Suprapubic skin (tissue), 4 donors: ENCODE measurements around the gene CLEC16A. TPM values are rescaled to one million over a fixed set of nuclear protein-coding genes. Genes with fewer than 3 reads are reported as not detected.
A peak's percentile ranks its signal among the peaks of the same experiment; 100 is the strongest.

Source experiments
- DNase-seq, 2 donors: peaks; one replicate each; pipeline ENCODE4 v3.0.0-alpha.2; 2019; ENCODE audit warnings: low spot score in 2 of 2
- H3K27ac ChIP-seq: fragments of 200-600 bp; sonication (generic); one replicate; pipeline ENCODE4 v1.5.1; 2019
- H3K27me3 ChIP-seq: fragments of 200-600 bp; sonication (generic); one replicate; pipeline ENCODE4 v1.5.1; 2019
- H3K36me3 ChIP-seq: fragments of 200-600 bp; sonication (generic); one replicate; pipeline ENCODE4 v1.5.1; 2019
- H3K4me1 ChIP-seq: fragments of 200-600 bp; sonication (generic); one replicate; pipeline ENCODE4 v1.5.1; 2019
- H3K4me3 ChIP-seq: fragments of 200-600 bp; sonication (generic); one replicate; pipeline ENCODE4 v1.5.1; 2019; ENCODE audit warnings: mild to moderate bottlenecking
- H3K9me3 ChIP-seq: fragments of 200-600 bp; sonication (generic); one replicate; pipeline ENCODE4 v1.5.1; 2019
- EP300 ChIP-seq: sonication (generic); formaldehyde crosslinking; IDR thresholded peaks from one replicate; pipeline ENCODE4 v1.6.1; 2017; ENCODE audit warnings: antibody characterized with exemption
- POLR2A ChIP-seq, 2 donors: fragments of 450-650 bp; IDR thresholded peaks; one replicate each; pipeline ENCODE4 v1.6.1; 2017; ENCODE audit warnings: antibody characterized with exemption in 2 of 2, mild to moderate bottlenecking in 2 of 2, moderate library complexity in 2 of 2
- POLR2AphosphoS5 ChIP-seq, 3 donors: sonication (generic); formaldehyde crosslinking; IDR thresholded peaks; one replicate each; pipeline ENCODE4 v1.6.1; 2017; ENCODE audit warnings: antibody characterized with exemption in 3 of 3
- WGBS: methylation state at CpG from one replicate; pipeline ENCODE4 v1.1.5; 2018; 5-methylcytosine and 5-hydroxymethylcytosine counted together
- total RNA-seq, 4 donors: library from RNA; depleted of rRNA; stranded (reverse); fragments of >200 nt; gene quantifications; one replicate each; pipeline ENCODE4 v1.1.0, GENCODE V29; 2016
- TF ChIP-seq, protein P1 (sequence below), 2 donors: fragments of 200-600 bp in 1 of 2; fragments of 450-650 bp in 1 of 2; sonication (generic) in 1 of 2; IDR thresholded peaks; one replicate each; pipeline ENCODE4 v1.5.1; 2016 to 2019; ENCODE audit warnings: antibody characterized with exemption in 2 of 2, mild to moderate bottlenecking in 1 of 2, moderate library complexity in 1 of 2

Gene CLEC16A
- total RNA-seq, 4 donors from 2014 or later = 37.2 to 62.3 (median 39.0) TPM

DNA sequence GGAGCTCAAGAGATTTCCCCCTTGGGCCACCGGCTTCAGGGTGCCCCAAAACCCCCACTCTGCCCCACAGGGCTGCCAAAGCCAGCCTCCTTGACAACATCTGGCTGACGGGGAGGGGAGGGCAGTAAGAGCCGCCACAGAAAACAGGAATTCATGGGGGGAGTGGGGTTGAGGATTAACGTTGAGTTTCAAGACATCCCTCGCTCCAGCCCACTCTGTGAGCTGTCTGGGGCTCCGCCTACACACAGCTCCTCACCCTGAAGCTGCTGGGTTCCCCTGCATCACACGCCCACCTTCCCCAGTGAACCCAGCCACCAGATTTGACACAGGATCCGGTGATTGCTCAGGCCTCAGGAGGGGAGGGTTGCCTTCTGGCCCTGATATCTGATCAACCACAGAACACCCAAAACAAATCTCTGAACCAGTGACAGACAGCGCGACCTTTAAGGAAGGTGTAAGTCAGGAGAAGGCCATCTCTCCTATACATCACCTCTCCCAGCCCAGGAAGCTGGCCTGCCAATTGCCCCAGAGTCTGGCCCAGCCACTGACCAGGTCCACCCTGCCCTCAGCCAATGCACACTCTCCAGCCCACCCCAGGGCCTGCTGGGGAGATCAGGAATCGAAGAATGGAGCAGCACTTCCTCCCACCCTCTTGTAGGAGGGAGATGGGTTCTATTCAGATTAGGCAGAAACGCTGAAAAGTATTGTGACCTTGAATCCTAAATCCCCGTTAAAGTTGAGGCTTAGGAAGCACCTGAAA lies 132.1 kb downstream of the CLEC16A start:
- 85% methylated on average over 9 of the region's 13 CpGs for WGBS
- no peak for DNase-seq
- no peaks in the 10 kb centered on the region for H3K9me3 ChIP-seq
- H3K27ac ChIP-seq = no peak overlapping the region
- no peak overlapping the region for H3K4me3 ChIP-seq
- H3K4me1 ChIP-seq = peaks cover 29% of the 10 kb centered on the region
- H3K27me3 ChIP-seq = no peaks in the 10 kb centered on the region
- TF ChIP-seq, protein P1, sequence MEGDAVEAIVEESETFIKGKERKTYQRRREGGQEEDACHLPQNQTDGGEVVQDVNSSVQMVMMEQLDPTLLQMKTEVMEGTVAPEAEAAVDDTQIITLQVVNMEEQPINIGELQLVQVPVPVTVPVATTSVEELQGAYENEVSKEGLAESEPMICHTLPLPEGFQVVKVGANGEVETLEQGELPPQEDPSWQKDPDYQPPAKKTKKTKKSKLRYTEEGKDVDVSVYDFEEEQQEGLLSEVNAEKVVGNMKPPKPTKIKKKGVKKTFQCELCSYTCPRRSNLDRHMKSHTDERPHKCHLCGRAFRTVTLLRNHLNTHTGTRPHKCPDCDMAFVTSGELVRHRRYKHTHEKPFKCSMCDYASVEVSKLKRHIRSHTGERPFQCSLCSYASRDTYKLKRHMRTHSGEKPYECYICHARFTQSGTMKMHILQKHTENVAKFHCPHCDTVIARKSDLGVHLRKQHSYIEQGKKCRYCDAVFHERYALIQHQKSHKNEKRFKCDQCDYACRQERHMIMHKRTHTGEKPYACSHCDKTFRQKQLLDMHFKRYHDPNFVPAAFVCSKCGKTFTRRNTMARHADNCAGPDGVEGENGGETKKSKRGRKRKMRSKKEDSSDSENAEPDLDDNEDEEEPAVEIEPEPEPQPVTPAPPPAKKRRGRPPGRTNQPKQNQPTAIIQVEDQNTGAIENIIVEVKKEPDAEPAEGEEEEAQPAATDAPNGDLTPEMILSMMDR (IDR thresholded peaks at IDR 0.05) = no peak
- no peak for TF ChIP-seq POLR2A (IDR thresholded peaks at IDR 0.05)
- no peak for TF ChIP-seq POLR2AphosphoS5 (IDR thresholded peaks at IDR 0.05)
- TF ChIP-seq EP300 = no peak
- peaks cover 7% of the 10 kb centered on the region for H3K36me3 ChIP-seq

DNA sequence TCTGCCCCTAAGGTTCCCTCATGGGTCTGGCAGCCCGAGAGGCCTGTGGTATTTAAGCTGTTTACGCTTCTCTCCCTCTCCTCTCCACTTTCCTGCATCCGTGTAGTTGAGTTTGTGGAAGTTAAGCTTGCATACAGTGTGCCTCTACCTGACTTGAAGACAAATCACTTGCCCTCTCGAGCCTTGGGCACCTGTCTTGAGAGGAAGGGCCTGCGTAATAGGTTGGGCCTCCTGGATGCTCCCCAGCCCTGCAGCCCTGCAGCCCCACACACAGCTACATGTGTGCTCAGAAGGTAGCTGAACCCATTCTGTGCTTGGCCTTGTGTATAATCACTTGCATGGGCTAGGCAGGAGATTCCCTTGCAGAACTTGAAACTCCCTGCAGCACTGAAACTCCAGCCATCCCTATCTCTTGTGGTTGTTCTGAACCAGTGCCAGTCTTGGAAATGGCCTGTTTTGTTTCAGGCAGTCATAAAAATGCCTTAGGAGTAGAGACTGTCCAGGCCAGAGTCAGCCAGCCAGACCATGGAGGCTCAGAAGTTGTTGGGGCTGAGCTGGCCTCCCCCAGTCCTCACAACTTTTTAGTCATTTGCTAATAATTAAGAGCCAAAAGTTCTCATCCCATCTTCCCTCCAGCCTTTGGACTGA lies 134.6 kb downstream of the CLEC16A start:
- DNase-seq = no peak
- Histone ChIP-seq H3K36me3 (peaks cover 7% of the 10 kb centered on the region), H3K27ac (peak overlapping the region; percentile 30), H3K9me3 (no peaks in the 10 kb centered on the region), H3K27me3 (no peaks in the 10 kb centered on the region), H3K4me3 (no peak overlapping the region), H3K4me1 (peaks cover 29% of the 10 kb centered on the region)
- TF ChIP-seq POLR2AphosphoS5 (IDR thresholded peaks at IDR 0.05) = no peak
- TF ChIP-seq, protein P1 (IDR thresholded peaks at IDR 0.05) = no peak
- TF ChIP-seq POLR2A (IDR thresholded peaks at IDR 0.05) = no peak
- TF ChIP-seq EP300 = no peak
- 83% methylated on average over 4 of the region's 5 CpGs for WGBS

DNA sequence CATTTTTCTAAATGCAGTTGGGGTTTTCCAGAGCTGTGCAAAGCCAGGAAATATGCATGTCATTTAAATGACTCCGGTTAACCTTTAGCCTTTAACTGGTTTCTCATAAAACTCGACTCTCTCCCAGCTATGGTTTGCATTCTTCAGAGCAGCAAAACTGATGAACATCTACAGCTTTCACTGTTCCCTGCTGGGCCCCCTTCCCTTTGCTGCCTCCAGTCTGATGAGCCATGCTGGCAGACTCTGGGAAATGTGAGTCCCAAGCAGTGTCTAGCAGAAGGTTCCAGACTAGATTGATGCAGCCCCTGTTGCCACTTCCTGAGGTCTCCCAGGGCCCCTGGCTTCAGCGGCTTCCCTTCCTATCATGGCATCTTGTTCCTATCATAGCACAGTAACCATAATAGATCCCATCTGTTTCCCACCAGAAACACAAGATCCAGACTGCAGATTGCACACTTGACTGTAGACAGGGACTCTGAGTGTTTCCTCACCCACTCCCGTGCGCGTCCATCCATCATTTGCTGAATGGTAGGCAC lies 135.4 kb downstream of the CLEC16A start:
- H3K4me1 ChIP-seq = peaks cover 29% of the 10 kb centered on the region
- TF ChIP-seq POLR2A (IDR thresholded peaks at IDR 0.05) = no peak
- TF ChIP-seq EP300 = no peak
- TF ChIP-seq, protein P1 (IDR thresholded peaks at IDR 0.05) = no peak
- TF ChIP-seq POLR2AphosphoS5 (IDR thresholded peaks at IDR 0.05) = no peak
- WGBS = 50% methylated on average over 5 of the region's 6 CpGs
- no peaks in the 10 kb centered on the region for H3K9me3 ChIP-seq
- DNase-seq = no peak
- no peak overlapping the region for H3K27ac ChIP-seq
- H3K4me3 ChIP-seq = no peak overlapping the region
- no peaks in the 10 kb centered on the region for H3K27me3 ChIP-seq
- peaks cover 7% of the 10 kb centered on the region for H3K36me3 ChIP-seq

DNA sequence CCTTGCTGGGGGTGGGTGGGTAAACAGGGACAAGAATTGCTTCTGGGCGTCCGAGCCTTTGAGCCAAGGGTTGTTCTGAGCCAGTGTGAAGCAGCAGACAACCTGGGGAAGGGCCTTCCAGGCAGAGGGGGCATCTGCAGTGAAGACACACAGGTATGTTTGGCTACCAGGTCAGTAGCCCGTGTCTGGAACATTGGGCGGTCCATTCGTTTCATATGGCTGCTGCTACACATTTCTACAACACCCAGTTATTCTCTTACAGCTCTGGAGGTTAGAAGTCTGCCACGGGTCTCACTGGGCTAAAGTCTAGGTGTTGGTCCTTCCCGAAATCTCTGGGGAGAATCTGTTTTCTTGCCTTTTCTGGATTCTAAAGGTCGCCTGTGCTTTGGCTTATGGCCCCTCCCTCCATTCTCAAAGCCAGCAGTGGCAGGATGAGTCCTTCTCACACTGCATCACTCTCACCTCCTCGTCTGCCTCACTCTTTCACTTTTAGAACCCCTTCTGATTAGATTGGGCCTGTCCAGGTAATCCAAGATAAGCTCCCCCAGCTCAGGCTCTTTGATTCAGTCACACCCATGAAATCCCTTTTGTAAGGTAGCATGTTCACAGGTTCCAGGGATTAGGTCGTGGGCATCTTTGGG lies 136.1 kb downstream of the CLEC16A start:
- Histone ChIP-seq H3K4me3 (no peak overlapping the region), H3K27ac (no peak overlapping the region)

DNA sequence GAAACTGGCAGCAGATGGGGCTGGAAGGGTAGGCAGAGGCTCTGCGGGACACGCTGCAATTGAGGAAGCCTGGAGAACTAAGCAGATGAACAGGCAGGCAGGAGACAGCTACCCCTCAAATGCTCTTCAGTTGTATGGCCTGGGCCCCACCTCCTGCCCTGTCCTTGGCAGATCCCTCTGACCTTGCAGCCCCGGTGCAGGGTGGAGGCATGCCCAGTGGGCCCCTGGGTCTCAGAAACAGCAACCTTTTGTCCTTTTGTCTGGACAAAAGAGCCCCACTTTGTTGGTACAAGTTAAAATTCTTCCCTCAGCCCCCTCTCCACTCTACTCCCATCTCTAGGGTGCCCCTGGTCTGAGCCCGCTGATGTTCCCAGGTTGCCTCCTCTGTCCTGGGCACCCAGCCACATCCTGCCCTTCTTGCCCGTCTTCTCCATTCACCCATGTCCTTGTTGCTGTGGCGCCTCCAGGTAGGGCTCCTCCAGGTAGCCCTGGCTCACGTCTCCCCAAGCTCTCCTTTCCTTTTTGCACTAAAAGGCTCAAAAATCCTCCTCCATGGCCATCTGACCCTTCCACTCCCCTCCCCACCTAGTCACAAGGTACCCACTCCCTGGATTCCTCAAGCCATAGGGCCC lies 136.8 kb downstream of the CLEC16A start:
- no peak for DNase-seq
- Histone ChIP-seq H3K27ac (no peak overlapping the region), H3K27me3 (no peaks in the 10 kb centered on the region), H3K4me1 (peaks cover 29% of the 10 kb centered on the region), H3K9me3 (no peaks in the 10 kb centered on the region), H3K36me3 (peaks cover 7% of the 10 kb centered on the region), H3K4me3 (no peak overlapping the region)
- TF ChIP-seq, protein P1 (IDR thresholded peaks at IDR 0.05) = no peak
- no peak for TF ChIP-seq POLR2A (IDR thresholded peaks at IDR 0.05)
- WGBS = 99% methylated on average over 7 of the region's 7 CpGs

More for the DNA sequence above, 136.1 kb downstream of the CLEC16A start:
- 97% methylated on average over 10 of the region's 10 CpGs for WGBS
- no peak for TF ChIP-seq EP300
- TF ChIP-seq POLR2A (IDR thresholded peaks at IDR 0.05) = no peak
- Histone ChIP-seq H3K36me3 (peaks cover 7% of the 10 kb centered on the region), H3K27me3 (no peaks in the 10 kb centered on the region), H3K4me1 (peaks cover 29% of the 10 kb centered on the region), H3K9me3 (no peaks in the 10 kb centered on the region)
- DNase-seq = no peak
